NCI-H524 treated with DMSO at 0.1 percent for 48 hours (cell line): ENCODE measurements around the gene C10orf67.

Source experiments
- DNase-seq: peaks from one replicate; lab custom pipeline; 2025; lab: John Stamatoyannopoulos, UW

C10orf67 gene

GRCh38 chr10:23171232-23171876, 173.2 kb downstream of the C10orf67 start:
- no peak for DNase-seq

- DNase-seq: no peak
These were observed 186.2 kb downstream of the C10orf67 start for GRCh38 chr10:23158370-23158769.

DNA sequence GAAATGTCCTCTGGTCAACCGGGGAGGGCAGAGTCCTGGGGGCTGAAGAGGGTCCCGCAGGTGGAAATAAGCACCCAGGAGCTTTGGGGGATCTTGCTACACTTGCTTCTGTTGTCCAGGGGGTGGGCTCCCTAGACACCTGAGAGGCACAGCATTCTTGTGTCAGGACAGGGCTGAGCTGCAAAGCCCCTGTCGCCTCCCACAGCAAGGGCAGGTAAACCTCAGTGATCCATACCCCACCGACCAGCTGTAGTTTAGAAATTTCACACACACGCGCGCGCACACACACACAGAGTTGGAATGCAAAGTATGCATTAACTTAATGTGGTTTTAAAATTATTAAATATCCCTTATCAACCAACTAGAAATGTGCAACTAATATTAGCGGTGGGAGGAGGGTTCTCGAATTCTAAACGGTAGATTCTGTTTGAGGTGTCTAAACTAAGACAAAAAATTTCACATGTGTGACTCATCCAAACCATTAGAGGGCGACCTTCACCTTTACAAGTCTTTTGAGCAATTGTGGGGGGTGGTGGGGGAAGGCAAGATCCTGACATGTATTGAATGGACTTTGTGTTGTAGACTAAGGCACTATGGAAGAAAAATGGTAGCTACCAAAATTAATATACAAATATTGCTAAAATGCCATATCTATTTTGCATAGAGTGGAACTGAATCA, 186.8 kb downstream of the C10orf67 start:
- DNase-seq: no peak

DNA sequence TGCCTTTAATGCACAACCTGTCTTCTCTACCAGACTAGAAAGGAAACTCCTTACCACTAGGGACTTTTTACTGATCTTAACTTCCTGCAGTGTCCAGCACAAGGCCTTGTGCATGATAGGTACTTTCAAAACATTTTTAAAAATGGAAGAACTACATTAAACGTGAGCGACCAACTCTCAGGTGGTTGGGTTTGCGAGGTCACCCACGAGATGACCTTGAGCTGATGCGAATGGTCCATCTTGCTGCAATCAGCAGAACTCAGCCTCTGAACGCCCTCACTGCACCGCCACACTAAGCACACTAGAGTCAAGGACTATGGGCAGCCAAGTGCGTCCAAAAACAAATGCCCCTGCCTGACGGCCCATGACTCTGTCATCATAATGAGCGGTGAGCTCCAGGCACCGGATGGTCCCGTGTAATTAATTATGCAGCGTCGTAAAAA, 187.3 kb downstream of the C10orf67 start:
- DNase-seq: no peak

GRCh38 chr10:23156447-23157150, 188.0 kb downstream of the C10orf67 start:
- no peak for DNase-seq

DNA sequence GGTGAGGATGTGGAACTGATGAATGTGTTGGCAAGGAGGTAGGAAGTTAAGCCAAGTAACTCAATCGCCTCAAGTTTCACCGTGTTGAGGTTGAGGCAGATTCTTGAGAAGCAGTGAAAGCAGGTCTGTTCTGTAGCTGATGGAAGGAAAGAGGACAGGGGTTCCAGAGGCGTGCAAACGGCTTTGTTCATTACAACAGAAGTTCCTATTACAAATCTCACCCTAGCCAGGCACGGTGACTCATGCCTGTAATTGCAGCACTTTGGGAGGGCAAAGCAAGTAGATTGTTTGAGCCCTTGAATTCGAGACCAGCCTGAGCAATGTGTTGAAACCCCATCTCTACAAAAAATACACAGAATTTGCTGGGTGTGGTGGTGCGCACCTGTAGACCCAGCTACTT, 189.4 kb downstream of the C10orf67 start:
- no peak for DNase-seq
